GM19467 (cell line): ENCODE measurements around the gene PLCG1.

Experiments used
- ATAC-seq: cut with Tn5 transposase; IDR thresholded peaks from one replicate; pipeline ENCODE4 v1.9.1; 2021; ENCODE audit warnings: mild to moderate bottlenecking, moderate library complexity; ENCODE audit not compliant: unreplicated experiment

The PLCG1 gene

DNA sequence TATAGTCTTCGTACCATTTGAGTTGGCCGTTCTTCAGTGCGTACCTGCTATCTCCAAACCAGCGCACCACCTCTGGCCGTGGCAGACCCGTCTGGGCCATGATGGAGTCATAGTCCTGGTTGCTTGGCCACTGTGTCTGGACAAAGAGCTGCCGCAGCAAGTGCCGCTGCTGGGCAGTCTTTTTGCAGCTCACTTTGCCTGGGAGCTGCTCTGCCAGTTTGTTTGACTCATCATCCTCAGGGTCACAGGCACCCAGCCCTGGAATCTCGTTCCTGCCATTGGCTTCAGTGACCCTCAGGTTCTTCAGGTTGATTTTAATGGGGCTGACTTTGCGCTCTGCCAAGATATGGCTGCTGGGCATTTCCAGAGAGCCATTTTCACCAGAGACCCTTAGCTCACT lies 65.1 kb downstream of the PLCG1 start:
- no peak for ATAC-seq

DNA sequence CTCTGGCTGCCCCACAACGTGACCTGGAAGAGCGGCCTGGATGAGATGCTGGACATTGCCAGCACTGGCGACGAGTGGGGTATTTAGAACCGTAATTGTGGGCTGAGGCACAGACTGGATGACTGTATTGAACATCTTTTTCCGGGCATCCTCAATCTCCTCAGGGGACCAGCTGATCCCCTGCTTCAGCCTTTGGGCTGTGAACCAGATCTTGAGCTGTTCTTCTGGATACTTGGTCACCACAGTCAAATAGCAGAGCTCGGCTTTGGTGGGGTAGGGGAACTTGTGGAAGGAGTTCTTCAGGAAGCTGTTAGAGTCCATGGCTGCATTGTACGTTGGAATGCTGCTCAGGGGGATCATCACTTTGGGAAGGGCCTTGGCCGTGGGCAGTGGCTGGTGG lies 66.3 kb downstream of the PLCG1 start:
- no peak for ATAC-seq

- no peak for ATAC-seq
Measured at GRCh38 chr20:41204304-41205265, 67.2 kb downstream of the PLCG1 start.

- ATAC-seq, result no peak
Measured at GRCh38 chr20:41205313-41205712, 68.0 kb downstream of the PLCG1 start.

- ATAC-seq, result no peak
Measured at GRCh38 chr20:41213150-41213820, 75.9 kb downstream of the PLCG1 start.

GRCh38 chr20:41214202-41214601 lies 76.9 kb downstream of the PLCG1 start:
- no peak for ATAC-seq

DNA sequence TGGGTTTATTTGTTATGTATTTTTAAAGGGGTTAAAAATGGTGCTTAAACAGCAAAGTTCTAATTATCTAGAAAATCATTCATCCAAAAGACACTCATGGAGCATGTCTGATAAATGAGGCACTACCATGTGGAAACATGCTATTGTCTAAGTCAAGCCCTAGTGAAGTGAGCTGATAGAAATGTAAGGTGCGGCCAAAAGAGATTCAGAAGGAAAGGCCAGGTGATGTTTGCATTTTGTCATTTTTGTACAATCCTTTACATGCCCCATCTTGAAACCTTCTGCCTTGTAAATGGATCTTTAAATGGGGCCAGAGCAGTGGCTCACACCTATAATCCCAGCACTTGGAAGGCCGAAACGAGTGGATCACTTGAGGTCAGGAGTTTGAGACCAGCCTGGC lies 77.3 kb downstream of the PLCG1 start:
- no peak for ATAC-seq

DNA sequence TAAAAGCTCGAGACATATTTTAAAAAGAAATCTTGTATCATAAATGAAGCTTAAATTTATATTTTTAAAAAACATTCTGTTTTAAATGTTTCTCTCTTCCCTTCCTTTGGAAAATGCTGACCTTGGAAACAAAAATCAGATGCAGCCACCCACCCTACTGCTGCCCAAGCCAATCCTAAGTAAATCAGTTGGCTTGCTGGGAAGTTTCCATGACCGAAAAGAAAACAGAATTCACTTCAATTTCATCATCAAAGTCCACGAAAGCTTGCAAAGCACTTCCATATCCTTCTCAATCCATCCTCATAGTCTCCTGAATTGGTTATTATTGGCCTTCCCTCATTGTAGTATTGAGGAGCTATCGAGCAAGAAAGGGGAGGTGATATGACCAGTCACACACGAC lies 80.1 kb downstream of the PLCG1 start:
- ATAC-seq, result no peak

GRCh38 chr20:41218466-41218865 lies 81.1 kb downstream of the PLCG1 start:
- ATAC-seq, result no peak

DNA sequence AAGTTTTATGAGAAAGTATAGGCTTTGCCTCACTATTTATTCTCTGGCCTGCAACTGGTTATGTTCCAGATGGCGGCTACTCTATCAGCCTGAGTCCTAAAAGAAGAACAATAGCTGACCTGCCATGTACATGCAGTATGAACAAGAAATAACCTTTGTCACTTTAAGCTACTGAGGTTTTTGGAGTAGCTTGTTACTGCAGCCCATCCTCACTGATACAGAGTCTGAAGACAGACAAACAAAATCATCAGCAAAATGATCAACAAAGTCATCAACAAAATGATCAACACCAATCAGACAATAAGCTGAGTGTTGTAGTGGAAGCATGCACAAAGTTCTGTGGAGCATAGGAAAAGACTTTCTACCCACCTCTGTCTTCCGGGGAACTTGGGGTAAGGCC lies 82.5 kb downstream of the PLCG1 start:
- no peak for ATAC-seq

- ATAC-seq, result no peak
Measured at GRCh38 chr20:41221614-41222218, 84.4 kb downstream of the PLCG1 start.

GRCh38 chr20:41222296-41222695 lies 85.0 kb downstream of the PLCG1 start:
- ATAC-seq, result no peak

- no peak for ATAC-seq
Measured at GRCh38 chr20:41222703-41223102, 85.4 kb downstream of the PLCG1 start.

- no peak for ATAC-seq
Measured at GRCh38 chr20:41223112-41223511, 85.8 kb downstream of the PLCG1 start.

DNA sequence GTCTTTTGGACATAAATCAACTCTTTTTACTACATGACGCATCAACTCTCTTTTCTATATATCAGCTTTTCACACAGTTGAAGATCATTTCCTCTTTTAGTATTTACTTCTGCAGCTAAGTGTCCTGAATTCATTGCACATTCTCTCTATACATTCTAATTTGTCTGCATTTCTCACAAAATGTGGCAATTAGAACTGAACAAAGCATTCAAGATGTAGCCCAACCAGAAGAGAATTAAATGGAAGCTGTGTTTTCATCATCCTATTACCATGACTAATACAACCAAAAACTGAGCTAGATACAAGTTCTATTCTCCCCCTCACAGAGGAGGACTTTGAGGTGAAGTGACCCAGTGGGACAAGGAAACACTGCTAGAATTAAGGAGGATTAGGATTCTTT lies 86.9 kb downstream of the PLCG1 start:
- ATAC-seq, result no peak

GRCh38 chr20:41225091-41225490 lies 87.7 kb downstream of the PLCG1 start:
- no peak for ATAC-seq

GRCh38 chr20:41226426-41226825 lies 89.1 kb downstream of the PLCG1 start:
- ATAC-seq, result no peak
